ENCODE measurements around the gene RAB31.

DNA sequence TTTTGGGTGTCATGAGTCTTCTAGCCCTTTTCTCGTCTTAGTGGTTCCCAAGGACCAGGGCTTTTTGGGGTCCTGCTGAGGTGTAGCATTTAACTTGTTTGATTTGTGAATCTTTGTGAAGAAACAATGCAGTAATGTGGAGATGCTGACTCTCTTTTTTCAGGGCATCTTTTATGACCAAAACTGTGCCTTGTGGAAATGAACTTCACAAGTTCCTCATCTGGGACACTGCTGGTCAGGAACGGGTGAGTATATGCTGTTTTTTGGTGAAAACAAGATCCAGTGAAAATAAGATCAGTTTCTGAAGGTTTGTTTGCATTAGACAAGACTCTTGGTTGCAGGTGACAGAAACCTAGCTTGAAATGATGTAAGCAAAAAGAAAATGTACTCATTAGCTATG lies 83.9 kb downstream of the RAB31 start:
- TF ChIP-seq POLR2AphosphoS5 (IDR thresholded peaks at IDR 0.05; ENCODE audit: insufficient read depth in 1 of 2, low read depth in 1 of 2) (no peak), POLR2A (IDR thresholded peaks at IDR 0.05) (no peak)
- TF ChIP-seq, protein P1, sequence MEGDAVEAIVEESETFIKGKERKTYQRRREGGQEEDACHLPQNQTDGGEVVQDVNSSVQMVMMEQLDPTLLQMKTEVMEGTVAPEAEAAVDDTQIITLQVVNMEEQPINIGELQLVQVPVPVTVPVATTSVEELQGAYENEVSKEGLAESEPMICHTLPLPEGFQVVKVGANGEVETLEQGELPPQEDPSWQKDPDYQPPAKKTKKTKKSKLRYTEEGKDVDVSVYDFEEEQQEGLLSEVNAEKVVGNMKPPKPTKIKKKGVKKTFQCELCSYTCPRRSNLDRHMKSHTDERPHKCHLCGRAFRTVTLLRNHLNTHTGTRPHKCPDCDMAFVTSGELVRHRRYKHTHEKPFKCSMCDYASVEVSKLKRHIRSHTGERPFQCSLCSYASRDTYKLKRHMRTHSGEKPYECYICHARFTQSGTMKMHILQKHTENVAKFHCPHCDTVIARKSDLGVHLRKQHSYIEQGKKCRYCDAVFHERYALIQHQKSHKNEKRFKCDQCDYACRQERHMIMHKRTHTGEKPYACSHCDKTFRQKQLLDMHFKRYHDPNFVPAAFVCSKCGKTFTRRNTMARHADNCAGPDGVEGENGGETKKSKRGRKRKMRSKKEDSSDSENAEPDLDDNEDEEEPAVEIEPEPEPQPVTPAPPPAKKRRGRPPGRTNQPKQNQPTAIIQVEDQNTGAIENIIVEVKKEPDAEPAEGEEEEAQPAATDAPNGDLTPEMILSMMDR (IDR thresholded peaks at IDR 0.05) = no peak
